DMS53 treated with DMSO at 0.1 percent for 48 hours (cell line): Measurements from ENCODE around the gene CBR1.
A peak's percentile ranks its signal among the peaks of the same experiment; 100 is the strongest.

Experiments used
- DNase-seq: peaks from one replicate; lab custom pipeline; 2025; ENCODE audit not compliant: unreplicated experiment; lab: John Stamatoyannopoulos, UW

CBR1 gene

DNA sequence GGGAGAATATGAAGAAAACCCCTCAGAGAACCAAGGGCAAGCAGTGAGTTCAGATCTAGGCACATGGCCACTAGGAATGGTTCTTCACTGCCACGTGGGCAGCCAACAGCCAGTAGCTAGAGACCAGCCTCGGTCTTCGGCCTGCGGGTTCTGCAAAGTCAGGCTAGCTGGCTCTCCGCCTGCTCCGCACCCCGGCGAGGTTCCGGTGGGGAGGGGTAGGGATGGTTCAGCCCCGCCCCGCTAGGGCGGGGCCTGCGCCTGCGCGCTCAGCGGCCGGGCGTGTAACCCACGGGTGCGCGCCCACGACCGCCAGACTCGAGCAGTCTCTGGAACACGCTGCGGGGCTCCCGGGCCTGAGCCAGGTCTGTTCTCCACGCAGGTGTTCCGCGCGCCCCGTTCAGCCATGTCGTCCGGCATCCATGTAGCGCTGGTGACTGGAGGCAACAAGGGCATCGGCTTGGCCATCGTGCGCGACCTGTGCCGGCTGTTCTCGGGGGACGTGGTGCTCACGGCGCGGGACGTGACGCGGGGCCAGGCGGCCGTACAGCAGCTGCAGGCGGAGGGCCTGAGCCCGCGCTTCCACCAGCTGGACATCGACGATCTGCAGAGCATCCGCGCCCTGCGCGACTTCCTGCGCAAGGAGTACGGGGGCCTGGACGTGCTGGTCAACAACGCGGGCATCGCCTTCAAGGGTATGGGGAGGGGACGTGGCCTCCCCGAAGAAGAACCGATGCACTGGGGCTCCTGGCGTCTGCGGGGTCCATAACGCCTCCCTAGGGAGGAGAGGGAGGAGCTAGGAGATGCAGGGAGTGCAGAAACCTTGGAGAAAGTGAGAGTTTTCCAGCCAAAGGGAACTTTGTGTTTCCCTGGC lies at the start of gene CBR1:
TSS of gene CBR1 (plus strand) at position 312 of the 871 bp plus-strand sequence. CDS start at position 404, 92 bp downstream.
- peak; percentile 69 for DNase-seq

DNA sequence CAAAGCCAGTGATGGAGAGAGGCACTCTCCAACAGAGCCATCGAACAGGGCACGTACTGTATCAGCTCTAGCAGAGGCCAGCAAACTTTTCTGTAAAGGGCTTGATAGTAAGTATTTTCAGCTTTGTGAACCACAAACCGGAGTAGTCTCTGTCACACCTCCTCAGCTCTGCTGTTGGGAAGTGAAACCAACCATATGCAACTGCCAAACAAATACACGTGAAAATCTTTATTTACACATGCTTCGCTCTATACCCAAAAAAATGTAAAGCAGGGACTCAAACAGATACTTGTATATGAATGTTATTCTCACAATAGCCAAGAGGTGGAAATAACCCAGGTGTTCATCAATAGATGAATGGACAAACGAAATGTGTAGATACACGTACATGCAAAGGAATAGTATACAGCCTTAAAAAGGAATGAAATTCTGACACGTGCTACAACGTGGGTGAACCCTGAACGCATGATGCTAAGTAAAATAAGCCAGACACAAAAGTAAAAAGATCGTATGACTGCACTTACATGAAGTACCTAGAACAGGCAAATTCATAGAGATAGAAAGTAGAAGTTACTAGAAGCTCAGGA lies 48.5 kb upstream of the CBR1 start:
- no peak for DNase-seq

DNA sequence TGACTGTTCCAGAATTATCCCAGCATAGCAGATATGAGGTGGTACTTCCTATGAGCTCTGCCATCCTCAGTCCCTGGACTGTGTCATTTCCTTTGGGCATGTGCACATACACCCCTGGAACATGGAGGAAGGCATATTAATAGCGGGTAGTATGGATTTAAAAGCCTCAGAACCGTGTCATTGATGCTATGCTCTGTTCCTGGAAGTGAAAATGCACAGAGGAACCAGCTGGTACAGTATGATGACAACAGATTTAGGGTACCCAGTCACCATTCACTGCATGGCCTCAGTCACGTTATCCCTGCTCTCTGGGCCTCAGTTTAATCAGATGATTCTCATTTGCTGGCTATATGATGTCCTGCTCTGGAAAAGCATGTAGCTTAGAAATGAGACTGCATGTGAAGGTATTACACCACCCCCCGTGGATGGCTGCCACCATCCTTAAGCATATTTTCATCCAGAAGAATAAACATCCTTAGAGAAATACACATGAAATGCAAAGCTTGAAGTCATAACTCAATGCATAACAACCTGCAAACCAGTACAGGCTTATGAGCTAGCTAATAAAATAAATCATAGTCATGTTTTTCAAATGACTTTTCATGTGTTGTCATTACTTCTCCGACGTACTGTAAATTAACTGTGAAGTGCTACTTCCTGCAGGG lies 47.3 kb upstream of the CBR1 start:
- DNase-seq = no peak

DNA sequence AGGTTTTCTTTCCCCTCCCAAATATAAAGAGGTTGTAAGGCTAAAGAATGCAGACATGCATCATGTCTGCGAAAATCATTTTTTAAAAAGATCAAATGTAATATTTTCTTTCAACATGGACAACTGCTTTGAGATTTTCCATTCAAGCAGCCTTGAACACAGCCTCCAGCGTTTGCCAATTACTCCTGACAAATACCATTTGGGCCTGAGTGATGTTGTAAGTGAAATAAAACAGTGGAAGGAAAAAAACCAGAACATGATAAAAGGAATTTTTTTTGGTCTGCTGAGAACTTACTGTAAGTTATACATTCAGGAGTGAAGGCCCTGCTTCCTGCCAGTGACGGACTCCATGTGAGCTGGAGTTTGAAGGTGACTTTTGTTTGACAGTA lies 46.7 kb upstream of the CBR1 start:
- no peak for DNase-seq

DNA sequence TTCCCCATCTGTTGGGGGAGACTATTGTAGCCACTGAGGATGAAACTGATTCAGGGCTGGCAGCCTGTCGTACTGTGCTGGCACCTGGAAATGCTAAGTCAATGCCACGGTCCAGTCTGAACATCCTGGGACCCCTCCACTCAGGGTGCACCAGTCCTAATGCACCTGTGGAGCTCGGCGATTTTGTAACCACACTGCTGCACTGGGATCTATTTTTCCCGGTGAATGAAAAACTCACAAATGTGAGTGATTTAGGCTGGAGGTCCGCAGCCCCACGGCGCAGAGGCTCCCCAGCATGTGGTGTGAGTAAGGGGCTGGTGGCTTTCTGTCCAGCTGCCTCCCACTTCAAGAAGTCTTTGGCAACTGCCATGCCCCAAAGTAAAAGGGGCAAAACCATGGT lies 45.0 kb upstream of the CBR1 start:
- DNase-seq = no peak

DNA sequence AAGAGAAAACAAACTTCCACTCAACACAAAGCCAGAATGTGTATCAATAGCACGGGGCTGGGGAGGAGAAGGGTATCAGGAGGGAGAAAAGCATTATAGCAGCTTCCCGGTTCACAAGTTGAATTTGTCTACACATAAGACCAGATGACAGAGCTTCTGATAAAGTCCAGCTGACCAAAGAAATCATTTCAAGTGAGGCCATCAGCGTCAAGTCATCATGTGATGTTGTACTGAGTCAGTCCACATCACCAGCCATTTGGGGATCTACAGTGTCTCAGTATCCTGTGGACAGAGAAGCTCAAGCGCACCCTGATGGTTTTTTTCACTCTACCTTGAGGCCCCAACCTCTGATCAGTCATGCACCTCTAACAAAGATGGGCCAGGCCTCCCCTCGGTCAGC lies 42.5 kb upstream of the CBR1 start:
- DNase-seq = no peak

DNA sequence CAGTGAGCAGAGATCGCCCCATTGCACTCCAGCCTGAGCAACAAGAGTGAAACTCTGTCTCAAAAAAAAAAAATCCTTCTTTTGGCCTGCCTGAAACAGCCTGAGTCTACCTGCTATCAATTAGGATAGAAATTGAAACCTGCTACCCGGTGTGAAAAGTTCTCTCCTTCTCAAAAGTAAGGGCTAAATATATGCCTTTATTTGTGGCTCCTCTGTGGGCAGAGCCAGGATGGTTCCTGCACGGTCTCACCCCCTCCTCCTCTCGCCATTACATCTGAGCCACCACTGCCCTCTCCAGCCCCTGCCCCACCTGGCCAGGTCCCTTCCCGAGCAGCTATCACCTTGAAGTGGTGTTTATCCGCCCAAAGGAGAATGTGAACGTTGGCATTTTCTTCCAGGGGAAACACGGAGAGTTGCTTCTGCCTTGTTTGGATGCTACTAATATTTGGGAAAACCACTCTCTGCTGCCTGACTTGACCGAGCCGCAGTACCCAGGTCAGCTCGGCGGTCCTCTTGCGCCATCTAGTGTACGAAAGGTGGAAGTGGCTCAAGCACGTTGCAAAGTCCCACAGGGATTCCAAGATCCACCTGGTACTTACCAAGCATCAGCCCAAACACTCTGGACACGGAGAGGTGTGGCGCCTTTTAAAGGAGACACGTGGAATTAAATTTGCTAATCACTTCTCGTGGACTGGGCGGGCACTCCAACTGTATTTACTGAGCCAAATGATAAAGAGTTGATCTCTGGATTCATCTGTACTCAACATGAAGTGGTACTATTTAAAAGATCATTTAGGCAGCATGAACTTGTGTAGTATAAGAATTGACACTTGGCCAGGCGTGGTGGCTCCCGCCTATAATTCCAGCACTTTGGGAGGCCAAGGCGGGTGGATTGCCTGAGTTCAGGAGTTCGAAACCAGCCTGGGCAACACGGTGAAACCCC lies 41.4 kb upstream of the CBR1 start:
- DNase-seq = peak; percentile 33

DNA sequence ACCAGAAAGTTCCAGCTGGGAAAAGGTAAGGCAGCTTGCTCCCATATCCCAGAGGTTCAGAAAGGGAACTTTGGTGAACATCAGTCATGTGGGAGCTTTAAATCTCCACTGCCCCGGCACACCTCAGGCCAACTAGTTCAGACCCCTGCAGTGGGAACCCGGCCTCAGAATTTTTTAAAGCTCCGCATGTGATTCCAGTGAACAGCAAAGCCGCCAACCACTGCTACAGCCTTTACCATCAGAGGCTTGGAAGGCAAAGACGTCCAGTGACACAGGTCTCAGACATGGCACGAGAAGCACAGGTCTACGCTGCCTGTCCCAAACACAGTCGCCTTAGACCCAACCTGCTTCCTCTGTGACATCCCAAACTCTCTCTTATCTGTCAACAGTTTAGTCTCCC lies 40.5 kb upstream of the CBR1 start:
- no peak for DNase-seq

DNA sequence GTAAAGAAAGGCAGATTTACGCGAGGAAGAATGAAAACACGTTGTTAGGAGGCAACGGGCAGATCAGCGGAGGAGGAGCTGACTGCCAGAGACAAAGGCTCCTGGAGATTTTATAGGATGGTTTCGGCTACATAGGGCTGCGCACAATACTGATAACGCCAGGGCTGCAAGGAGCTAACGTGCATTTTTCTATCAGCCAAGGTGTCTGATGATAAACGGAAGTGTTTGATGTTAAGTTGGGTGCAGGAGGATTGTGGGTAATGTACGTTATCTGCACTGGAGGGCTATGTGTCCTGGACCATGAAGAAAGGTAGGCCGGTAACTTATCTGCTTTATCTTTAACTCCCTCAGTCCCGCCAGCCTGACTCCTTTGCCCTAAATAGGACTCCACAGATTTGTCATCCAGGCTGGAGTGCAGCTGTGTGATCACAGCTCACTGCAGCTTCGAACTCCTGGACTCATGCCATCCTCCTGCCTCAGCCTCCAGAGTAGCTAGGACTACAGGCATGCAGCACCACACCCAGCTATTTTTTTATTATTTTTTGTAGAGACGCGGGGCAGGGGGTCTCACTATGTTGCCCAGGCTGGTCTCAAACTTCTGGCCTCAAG lies 39.1 kb upstream of the CBR1 start:
- no peak for DNase-seq

DNA sequence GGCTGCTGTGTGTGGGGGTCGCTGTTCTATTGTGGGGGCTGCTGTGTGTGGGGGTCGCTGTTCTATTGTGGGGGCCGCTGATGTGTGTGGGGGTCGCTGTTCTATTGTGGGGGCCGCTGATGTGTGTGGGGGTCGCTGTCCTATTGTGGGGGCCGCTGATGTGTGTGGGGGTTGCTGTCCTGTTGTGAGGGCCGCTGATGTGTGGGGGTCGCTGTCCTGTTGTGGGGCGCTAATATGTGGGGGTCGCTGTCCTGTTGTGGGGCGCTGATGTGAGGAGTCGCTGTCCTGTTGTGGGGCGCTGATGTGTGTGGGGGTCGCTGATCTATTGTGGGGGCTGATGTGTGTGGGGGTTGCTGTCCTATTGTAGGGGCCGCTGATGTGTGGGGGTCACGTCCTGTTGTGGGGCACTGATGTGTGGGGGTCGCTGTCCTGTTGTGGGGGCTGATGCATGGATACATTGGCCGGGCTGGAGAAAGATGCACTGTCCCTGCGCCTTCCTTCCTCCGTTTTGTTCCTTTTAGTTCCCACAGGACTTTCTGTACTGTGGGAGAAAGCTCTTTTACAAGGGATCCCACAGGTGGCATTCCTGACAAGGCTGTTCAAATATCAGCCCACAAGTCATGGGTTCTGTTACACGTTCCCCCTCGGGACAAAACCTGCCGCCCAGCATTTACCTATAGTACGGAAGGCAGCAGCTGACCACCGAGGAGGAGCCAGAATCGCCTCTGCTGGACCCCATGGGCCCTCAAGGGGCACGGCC lies 37.0 kb upstream of the CBR1 start:
- no peak for DNase-seq

DNA sequence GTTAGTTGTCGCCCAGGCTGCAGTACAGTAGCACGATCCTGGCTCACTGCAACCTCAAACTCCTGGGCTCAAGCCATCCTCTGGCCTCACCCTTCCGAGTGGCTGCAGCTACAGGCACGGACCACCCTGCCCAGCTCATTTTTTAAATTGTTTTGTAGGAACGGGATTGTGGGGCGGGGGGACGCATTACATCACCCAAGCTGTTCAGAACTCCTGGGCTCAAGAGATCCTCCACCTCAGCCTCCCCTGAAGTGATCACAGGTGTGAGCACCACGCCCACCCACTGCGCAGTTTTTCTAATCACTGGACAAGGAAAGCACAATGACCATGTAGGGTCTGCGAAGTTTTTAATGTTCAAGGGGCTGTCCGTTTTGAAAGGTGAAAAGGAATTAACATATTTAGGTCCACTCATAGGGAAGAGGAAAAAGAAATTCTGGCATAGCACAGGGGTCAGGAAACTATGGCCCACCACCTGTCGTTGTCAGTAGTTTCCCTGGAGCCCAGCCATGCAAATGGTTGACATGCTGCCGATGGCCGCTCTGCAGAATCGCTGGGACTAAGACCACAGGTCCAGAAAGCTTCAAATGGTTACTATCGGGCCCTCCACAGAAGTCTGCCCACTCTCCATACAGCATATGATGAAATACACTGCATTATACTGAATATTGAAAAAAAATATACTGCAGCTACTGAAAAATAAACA lies 35.5 kb upstream of the CBR1 start:
- no peak for DNase-seq

DNA sequence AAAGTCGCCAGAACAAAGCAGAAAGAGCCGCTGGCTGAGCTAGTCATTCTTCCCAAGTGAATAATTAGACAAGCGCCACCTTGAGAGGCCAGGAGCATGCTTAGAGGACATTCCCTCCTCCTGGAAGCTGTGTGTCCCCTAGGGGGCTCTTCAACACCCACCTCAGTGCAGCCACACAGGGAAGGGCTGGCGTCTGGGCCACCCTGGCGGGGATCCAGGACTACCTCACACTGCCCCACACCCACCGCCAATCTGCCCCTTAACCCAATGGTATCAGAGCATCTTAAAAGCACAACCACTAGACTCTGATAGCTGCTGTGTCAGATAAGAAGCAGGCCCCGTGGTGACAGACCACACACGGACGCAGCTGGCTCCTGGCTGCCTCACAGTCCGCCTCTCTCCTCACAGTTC lies 34.4 kb upstream of the CBR1 start:
- no peak for DNase-seq

DNA sequence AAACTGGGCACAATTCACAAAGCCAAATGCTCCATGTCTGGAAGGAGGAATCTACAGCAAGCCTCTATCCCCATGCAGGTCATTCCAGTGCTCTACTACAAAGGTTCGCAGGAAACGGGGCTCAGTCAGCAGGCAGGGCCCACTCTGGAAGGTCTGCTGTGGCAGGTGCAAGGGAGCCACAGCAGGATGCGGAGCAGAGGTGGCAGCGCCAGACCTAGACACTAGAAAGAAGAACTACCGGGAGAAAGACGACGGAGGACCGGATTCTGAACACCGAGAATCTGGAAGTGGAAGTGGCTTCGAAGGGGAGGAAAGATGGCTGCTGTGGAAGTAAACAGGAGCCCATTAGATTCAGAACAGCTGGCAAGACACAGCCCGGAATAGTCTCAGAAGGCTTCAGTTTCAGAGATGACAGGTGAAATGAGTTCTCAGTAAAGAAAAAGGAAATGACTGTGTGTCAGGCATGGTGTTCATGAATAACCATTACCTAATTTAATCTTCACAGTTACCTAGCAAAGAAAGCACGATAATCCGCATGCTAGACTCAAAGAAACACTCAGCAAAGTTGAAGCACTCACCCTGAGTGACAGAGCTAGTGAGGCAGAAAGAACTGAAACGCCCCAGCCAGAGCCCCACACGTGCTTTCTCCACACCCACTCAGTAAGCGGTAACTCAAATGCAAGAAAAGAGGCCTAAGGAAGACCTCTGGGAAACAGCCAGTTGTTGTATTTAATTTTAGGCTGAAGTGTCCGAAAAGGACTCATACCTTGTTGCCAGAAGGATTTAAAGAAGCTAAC lies 30.9 kb upstream of the CBR1 start:
- no peak for DNase-seq

DNA sequence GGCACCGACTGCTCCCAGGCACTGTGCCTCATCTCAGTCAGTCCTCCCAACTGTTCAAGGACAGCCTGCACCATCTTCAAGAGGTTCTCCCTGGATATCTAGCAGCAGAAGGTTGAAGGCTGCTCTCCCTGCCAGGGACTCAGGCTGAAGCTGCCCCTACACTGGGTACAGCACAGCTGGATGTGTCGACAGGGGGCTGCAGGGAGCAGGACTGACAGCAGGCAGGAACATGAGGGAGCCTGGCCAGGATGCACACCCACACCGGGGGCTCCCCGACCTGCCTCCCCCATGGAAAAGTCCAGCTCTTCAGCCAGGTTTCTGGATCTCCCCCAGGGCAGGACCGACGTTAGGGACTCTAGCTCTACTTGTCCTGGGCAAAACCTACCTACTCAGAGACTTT lies 30.0 kb upstream of the CBR1 start:
- no peak for DNase-seq

DNA sequence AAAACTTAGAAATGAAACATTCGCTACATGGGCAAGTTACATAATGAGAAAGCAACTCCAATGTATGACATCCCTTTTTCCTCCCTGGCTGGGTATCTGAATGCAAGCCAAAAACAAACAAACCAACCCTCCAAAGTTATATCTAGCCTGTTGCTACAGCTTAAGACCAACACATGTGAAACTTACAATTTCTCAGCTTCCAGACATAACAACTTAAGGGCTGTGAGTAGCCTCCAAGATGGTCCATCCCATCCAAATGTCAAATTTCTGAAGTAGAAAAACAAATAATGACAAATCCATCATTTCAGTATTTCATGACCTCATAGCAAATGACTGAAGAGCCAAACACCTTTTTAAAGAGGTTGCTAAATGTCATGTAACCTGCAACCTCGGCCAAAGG lies 29.4 kb upstream of the CBR1 start:
- DNase-seq = no peak

DNA sequence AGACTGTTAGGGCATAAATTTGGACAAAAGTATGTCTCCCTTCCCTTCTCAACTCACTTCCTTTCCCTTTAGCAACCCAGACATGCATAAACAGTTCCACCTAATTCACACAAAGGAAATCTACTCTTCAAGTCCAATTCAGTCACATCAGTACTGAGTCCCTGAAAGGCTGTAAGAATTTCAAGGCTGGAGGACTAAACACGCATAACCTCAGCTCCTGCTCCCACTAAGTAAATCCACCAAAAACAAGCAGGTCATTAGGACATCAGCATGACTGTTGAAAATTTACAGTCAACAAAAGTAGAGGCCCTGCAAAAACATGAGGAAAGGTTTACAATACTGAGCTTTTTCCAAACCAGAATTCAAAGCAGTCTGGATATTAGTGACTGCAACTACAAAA lies 27.9 kb upstream of the CBR1 start:
- DNase-seq = no peak

DNA sequence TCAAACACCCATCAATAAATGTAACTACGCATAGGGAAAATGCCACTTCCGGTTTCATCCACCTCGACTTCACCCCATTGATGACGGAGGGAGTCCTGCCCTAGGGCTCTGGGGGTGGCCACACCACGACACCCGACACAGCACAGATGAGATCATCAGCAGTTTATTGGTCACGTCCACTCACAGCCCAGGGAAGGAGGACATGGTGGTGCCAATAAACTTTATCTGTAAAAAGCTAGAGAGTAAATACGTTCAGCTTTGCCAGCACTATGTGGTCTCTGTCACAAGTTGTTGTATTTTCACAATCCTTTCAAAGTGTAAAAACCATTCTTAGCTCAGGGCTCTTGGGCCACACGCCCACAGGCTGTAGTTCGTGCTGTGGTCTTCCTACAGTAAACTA lies 25.8 kb upstream of the CBR1 start:
- DNase-seq = no peak

DNA sequence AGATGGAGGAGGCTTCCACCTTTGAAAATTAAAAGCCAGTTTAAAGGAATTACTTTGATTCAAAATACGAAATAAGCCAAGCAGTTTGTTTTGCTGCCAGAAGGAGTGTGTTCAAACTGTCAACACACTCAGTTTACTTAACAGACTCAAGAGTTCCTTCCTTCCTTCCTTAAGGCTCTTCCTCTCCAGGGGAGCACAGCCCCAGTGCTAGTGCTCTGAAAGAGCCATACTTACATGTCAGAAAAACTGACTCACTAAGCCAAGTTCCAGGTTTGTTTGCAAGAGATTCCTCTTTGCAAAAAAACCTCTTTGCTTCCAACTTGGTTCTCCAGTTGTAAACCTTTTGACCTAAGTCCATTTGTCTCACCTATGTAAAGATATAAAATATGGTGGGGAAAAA lies 23.8 kb upstream of the CBR1 start:
- DNase-seq = no peak

DNA sequence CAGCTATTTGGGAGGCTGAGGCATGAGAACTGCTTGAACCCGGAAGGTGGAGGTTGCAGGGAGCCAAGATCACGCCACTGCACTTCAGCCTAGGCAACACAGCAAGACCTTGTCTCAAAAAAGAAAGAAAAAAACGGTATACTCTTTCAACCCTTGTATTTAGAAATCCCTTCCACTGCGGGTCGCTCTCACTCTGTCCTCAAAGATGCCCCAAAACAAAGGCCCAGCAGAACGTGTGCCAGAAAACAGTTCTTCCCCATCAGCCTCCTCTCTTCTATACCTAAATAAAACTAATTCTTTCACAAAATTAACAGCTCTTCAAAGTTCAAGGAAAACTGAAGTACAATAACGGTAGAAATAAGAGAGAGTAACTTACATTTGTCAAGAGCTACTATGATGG lies 22.7 kb upstream of the CBR1 start:
- no peak for DNase-seq
